NCI-H774 (cell line): ENCODE measurements around the gene DOK3.

Experiments
- DNase-seq: peaks from one replicate; lab custom pipeline; 2025; lab: John Stamatoyannopoulos, UW

Gene DOK3, protein sequence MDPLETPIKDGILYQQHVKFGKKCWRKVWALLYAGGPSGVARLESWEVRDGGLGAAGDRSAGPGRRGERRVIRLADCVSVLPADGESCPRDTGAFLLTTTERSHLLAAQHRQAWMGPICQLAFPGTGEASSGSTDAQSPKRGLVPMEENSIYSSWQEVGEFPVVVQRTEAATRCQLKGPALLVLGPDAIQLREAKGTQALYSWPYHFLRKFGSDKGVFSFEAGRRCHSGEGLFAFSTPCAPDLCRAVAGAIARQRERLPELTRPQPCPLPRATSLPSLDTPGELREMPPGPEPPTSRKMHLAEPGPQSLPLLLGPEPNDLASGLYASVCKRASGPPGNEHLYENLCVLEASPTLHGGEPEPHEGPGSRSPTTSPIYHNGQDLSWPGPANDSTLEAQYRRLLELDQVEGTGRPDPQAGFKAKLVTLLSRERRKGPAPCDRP

DNA sequence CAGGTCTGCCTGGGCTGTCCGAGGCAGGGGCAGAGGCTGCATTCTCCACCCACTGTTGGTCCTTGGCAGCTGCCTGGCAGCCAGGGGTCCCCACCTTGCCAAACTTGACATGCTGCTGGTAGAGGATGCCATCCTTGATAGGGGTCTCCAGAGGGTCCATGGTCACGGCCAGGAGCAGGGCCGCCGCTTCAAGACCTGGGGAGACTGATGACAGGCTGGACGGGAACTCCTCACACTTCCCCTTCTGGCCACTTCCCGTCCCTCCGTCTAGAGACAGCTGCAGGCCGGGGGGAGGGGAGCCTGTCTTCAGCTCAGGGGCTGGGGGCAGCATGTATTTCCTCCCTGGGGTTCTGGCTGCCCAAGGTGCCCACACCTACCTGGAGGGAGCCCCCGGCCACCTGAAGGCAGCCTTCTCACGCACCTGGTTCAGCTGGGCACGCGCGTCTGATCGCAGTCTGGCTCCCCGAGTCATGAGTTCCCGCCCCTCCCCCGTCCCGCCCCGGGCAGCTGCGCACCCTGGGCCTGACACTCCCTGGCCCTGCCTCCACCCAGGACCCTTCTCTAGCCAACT, at the start of gene DOK3:
DOK3 (minus strand) TSS at position 446 of the 571 bp plus-strand sequence; CDS start at position 160, 286 bp downstream.
- DNase-seq = no peak

DNA sequence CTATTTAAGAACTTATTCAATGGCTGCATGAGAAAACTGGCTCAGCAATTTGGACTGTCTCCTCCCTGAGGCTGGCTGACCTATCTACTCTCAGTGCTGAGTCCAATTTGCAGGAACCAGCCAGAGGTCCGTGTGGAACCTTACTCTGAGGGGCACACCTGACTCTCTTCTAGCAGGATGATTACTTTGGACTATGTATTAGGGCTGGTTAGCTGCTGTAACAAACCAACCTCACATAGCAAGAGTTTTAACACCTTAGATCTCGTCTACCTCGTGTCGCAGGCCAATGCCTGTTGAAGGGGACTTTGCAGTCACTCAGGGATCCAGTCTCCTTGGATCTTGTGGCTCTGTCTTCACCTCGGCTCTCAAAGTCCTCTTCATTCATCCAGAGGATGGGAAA, 48.2 kb upstream of the DOK3 start:
- no peak for DNase-seq

DNA sequence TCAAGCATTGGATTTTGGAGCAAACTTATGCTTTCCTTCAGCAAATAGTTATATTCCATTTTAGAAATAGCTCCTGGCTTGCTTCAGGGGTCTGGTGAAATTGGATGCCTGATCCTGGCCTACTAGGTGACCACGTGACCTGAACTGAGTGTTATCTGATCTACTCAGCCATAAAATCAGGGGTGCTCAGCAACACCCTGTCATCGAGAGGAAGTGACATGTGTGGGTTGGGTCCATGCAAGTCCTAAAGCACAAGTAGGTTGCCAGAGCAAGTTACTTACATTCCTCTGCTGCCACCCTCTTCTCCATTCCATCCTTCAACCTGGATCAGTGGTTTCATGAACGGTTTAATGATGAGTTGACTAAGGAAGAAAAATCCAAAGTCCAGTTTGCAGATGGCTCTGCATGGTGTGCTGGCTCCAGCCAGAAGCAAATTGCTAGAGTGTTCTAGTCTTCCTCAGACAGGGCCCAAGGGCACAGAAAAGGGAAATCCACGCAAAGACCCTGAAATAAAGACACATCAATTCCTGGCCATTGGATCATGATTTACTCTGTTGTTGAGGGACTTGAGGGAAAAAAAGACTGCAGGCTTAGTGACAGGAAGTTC, 47.5 kb upstream of the DOK3 start:
- no peak for DNase-seq

DNA sequence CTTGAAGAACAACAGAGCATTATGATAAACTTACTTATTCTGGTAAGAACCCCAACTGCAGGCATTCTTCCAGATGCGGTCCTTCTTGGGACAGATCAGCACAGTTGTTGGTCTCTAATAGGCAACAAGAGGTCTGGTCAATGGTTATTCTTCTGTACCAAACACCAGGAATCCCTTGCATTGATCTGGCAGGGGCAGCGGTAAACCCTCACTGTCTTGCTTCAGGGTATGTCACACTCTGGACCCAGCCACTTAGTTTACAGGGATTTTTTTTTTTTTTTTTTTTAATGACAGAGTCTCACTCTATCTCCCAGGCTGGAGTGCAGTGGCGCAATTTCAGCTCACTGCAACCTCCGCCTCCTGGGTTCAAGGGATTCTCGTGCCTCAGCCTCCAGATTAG, 46.0 kb upstream of the DOK3 start:
- DNase-seq = no peak

DNA sequence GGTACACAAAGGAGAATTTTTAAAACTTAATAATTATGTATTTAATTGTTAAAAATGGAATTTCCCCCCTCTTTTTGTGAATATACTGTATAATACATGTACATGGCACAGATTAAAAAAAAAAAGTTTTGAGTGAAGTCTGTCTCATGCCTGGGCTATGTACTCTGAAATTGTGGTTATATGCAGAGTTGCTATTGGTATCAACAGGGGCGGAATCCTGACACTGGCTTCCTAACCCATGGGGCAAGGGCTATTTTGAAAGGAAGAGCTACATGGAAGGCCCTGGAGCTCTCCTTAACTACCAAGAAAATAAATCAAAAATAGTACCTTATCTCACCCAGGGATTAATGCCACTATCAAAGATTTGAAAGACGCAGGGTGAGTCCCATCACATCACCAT, 45.6 kb upstream of the DOK3 start:
- DNase-seq = no peak

DNA sequence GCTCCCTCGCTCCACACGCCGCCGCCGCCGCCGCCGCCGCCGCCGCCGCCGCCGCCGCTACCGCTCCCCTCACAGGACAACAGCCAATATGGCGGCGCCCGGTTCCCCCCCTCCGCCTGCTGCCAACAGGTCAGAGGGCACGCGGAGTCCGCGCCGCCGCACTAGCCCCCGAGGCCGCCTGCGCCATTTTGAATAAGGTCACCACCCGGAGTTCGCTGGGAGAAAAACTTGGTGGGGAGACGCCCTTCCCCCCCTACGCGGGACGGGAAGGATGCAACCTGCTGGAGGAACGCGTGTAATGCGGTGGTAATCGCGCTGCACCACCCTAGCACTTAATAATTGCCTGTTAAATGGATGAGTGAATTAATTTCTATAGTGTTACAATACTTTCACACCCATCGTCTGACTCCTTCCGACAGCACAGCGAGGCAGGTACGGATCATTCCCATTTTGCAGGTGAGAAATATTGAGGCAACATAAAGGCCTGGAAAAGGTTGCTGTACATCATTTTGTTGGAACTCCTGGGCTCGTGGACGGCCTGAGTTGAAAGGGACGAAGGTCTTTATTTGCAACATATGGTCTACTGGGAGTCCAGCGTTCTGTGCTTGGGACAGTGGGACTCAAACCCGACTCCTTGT, 45.0 kb upstream of the DOK3 start, which contains the start of gene FAM193B:
FAM193B (minus strand) TSS at position 90 of the 638 bp plus-strand sequence. CDS start 105 bp downstream, outside the sequence.
- peak; percentile 88 for DNase-seq

DNA sequence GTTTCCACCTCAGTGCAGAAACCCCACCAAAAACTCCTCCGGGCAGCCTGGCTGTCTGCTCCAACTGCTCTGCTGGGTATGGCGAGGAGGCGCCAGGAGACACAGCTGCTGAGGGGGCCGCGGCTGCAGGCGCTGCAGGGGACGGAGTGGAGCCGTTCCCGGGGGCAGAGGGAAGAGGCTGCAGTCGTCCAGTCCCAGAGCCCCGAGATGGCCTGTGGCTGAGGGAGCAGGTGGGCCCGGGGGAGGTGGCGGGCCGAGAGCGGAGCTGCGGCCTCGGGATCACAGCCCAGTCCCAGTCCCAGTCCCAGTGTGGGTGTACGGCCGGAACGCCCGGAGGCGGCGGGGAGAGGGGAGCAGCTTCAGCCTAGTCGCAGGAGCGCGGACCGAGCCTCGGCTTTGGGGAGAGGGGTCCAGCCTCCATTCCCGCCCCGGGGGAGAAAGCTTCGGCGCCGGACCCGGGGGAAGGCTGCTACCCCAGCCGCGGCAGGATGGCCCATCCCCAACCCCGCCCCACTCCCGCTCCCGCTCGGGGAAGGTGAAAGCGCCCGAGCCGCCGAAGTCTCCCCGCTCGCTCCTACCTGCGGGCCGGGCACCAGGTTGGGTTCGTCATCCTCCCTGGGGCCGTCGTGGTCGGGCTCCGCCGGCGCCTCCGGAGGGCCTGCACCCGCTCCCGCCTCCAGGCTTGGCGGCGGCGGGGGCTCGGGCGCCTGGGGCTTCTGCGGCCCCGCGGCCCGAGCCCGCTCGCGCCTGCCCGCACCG, 44.2 kb upstream of the DOK3 start:
- no peak for DNase-seq

DNA sequence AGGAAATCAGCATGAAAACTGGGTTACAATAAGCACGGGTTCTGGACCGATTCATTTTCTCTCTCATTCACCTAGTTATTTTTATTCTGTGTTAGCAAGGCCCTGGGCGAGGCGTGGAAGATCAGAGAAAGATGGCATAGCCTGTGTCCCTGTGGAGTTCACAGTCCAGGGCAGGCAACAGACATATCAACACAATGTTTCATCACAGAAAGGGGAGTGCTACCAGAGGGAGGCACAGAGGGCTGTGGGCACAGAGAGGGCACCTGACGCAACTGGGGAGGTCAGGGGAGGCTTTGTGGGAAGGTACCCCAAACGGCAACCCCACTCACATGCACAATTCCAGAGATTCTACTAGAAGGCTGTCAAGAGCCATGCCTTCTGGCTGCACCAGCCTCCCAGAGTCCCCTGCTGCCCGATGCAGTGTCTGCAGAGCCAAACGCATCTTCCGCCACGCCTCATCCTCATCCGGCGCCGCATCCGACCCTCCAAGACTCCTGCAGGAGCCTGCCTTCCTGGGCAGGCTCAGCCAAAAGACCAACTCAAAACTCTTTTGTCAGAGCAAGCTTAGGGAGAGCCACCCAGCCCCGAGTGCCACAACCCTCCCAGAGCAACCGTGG, 43.3 kb upstream of the DOK3 start:
- DNase-seq = no peak

DNA sequence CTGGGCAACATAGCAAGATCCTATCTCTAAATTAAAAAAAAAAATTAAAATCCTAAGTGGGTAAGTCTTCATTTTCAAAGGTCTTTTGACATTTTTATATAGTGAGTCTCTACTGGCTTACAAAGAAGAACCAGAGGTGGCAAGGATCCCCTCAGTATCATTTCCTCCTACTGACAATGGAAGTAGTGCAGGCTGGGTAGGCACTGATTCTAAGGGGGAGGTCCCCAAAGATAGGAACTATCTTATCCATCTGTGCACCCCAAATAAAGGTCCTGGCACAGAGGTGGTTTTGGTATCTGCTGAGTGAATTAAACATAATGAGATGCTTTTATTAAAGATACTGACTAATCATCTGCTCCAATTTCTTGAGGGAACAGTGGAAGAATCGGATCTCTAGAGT, 40.5 kb upstream of the DOK3 start:
- DNase-seq = no peak

DNA sequence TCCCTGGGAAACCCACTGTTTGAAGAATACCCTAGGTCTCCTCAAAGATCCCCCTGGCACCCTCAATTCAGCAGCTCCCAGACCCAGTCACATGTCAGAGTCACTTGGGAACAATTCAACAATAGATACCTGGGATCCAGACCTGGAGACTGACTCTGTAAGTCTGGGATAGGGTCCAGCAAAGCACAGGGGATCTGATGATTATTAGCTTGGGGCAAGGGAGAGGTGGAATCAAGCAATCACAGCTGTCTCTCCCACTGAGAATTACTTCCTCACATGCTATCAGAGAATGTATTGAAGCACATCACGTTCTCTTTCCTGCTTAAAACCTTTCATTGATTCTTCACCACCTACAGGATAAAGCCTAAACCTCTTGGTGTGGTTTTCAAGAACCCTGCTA, 38.9 kb upstream of the DOK3 start:
- DNase-seq = no peak

DNA sequence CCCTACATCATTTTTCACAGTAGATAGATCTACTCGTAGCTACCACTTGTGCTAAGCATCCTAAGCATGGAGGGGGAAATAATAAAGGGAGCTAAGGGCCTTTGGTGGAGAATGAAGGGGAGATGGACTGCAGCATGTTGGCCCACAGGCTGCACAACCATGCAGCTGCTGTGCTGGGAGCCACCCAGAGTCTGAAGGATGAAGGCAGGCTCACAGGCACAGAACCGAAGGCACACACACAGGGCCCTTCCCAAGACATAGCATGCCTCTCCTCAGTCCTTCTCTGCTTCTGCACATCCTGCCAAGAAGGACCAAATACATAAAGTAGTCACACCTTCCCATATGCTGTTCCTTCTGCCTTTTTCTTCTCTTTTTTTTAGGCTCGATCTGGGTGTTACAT, 38.1 kb upstream of the DOK3 start:
- DNase-seq = no peak

DNA sequence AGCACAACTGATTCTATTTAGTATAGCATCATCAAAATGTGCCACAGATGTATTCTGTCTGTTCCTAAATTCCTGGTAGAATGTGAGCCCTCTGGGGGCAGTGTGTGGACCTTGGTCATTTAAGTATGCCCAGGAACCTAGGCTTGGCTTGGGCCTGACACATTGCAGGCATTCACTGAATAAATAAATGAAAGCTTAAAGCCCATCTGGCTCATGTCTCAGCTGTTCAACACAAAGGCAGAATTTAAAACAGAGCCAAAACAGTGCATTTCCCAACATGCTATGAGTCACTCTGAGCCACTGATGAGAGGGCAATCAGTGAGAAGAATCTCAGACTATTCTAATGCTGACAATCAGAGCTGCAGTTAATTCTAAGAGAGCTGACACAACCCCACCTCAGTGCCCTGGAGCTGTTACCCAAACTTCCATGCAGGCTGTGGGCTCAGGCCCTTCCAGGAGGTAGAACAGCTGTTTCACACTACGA, 36.7 kb upstream of the DOK3 start:
- DNase-seq = no peak

DNA sequence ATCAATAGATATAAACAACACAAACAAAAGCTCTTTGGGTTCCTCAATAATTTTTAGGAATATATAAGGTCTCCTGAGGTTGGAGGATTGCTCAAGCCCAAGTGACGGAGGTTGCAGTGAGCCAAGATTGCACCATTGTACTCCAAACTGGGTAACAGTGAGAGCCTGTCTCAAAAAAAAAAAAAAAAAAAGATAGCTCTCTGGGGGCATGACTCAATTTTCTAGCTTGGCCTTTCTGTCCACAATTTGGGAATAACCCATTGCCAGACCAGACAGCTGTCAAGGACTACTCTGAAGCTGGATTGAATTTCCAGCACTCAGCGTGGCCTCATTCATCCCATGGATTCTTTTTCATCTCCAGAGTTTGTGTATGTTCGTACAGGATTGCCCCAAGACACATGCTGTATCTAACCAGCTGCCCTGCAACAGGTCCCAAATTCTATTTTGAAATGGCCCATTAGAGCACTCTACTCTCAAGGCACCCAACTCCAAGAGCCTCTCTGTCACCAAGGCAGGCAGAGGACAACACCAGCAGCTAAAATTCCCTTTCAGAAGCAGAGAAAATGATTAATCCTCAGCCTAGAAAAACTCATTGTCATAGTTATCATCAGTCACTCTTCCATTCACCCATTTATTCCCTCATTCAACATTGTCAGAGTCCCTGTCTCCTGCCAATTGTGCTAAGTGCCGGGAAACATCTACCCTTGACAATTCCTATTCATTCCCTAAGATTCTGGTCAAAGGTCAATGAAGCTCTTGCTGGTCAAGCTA, 36.0 kb upstream of the DOK3 start:
- no peak for DNase-seq

DNA sequence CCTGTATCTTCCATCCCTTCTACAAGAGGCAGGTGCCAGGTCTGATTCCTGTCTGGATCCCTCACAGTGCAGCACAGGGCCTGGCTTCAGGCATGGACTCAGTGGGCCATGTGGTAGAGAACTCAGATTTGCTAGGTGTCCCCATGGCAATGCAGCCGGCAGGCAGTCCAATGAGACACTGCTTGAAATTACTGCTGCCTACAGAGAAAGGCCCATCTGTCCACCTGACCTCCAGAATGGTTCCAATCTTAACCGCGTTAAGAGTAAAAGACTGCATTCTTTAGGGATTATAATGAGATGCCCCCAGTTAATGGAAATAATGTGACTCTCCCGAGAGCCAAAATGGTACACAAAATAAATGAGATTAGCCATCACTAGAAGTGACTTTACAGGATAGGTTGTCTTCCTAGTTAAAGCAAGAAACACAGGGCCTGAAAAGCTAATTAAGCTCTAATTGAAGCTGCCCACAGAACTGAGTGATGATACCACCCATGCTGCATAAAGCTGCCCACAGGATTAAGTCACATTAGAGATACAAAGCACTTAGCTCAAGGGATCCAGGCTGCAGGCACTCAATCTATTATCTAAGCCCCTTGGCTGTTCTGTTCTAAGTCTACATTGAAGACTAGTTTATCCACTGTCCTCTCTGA, 33.3 kb upstream of the DOK3 start:
- no peak for DNase-seq

DNA sequence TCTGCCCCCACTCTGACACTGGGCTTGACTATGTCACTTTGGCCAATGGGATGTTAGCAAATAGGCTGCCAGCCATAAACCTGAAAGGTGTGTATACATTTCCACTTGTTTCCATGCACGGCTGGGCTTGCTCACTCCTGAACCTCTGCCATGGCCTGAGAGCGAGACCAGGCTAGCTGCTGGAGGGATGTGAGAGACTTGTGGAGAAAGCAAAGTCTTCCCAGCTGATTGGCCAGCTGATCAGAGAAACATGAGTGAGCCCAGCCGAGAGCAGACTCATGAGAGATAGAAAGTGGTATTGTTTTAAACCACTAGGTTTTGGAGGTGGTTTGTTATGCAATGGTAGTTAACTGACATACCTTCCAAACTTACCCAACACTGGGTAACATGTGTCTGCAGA, 30.8 kb upstream of the DOK3 start:
- no peak for DNase-seq

DNA sequence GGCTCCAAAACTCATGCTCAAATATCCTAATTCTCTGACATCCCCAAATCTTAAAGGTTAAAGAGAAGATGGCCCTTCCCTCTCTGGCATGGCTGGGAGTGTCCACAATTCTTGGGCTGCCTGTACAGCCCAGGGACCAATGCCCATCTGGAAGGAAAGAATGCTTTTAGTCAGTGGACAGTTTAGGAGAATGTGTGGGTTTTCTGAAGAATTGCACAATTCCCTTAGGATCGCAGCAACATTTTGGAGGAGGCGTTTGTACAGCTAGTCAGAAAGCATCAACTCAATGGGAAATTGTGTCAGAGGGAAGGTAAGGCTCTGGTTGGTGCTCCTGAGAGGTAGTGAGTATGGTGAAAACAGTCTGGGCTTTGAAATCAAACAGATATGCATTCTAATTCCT, 29.8 kb upstream of the DOK3 start:
- DNase-seq = no peak

DNA sequence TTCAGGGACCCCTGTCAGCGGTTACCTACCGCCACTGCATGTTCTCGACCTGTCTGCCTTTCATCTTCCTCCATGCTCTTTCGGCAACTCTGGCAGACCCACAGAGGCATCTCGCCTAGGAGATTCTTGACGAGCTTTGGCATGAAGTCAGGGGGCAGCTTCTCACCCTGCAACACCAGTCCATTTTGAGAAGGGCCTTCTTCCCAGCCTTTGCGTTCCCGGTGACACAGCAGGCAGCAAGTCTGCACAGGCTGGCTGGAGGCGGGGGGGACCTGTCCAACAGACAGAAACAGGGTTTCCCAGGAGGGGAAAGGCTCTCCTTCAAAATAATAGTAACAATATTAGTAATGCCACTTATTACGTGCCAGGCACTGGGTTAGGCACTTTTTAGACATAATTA, 29.2 kb upstream of the DOK3 start:
- no peak for DNase-seq

DNA sequence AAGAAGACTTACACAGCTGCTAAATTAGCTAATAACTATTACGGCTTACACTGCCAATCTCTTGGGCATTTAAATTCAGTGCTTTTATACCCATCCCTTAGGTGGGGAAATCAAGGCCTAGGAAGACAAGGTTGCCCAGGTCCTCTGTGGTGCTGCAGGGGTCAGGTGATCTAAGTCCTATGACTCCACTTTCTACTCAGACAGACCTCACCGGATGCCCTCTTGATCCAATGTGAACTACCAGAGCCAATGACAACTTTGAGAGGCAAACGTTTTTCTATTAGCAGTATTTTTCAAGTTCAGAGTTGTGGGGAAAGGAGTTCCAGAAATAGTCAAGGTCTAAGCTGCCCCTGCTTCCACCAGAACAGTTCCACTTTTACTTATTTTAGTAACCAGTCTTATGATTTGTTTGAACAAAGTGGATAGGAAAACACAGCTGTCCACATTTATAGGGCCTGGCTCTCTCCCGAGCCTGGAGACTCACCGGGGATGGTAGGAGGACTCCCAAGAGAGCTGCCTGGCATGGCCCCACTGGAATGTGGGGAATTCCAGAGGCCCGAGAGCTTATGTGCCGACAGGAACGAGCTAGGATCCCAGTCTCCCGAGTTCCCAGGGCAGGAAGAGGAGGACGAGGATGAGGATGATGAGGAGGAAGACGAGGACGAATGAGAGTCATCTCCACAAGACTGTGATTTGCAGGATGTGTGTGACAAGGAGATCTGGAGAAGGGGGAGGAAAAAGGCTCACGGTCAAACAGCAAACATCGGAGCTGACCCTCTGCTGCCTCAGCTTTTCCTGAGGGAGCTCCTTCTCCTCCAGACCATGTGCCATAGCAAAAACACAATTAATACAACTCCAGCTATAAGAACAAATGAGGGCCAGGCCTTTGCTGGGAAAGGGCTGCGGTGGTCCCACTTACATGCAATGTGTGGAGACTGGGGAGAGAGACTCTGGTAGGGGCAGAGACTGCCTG, 28.0 kb upstream of the DOK3 start:
- no peak for DNase-seq

DNA sequence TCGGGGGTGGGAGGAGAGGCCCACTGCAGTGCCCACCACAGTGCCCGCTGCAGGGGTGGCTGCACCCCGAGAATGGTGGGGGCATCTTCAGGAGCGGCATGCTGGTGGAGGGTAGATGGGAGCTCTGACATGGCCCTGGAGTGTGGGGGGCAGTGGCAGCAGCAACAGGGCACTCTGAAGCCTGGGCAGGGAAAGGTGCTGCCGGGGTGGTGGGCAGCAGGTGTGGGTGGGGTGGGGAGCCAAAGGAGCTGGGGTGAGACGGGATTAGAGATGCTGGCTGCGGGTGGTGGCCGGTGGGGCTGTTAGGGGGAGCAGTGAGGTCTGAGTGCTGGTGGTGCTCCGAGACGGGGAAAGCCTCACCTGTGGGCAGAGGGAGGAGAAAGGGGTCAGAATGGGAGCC, 26.8 kb upstream of the DOK3 start:
- no peak for DNase-seq
